Stomach (tissue), 4 donors: ENCODE results near the gene MSH6.

Experiments
- POLR2AphosphoS5 ChIP-seq, 3 donors: sonication (generic); formaldehyde crosslinking; IDR thresholded peaks; one replicate each; pipeline ENCODE4 v1.6.1; 2016; ENCODE audit warnings: antibody characterized with exemption in 3 of 3
- TF ChIP-seq, protein P1 (sequence below), 7 experiments: fragments of 450-650 bp in 4 of 7; fragments of 200-600 bp in 3 of 7; sonication (generic) in 3 of 7; IDR thresholded peaks; one replicate each; pipeline ENCODE4 v1.5.1; 2016 to 2019; ENCODE audit warnings: antibody characterized with exemption in 7 of 7, control low read depth in 2 of 7, mild to moderate bottlenecking in 1 of 7

DNA sequence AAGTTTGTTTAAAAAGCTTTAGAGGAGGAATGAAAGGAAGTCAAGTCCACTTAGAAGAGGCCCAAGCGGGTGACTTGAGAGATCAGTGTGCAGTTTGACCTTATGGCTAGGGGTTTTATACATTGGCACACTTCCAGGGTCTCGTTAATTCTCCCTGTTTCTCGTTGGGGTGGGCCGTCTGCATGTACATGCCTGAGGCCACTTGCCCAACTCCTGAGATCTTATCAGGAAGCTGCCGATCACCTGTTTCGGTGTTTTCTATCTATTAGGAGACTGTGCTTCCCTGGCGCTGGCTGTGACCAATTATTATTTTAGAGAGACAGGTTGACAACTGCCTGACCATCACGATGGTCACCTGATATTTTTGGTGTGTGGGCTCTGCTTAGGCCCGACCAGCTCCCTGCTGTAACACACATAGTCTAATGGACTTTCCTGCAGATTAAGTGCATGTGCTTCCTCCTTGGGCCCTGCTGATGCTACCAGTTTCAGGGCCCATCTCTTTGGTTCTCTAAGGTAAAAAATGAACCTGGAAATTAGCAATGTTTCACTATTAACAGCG lies 31.0 kb upstream of the MSH6 start:
- TF ChIP-seq, protein P1, sequence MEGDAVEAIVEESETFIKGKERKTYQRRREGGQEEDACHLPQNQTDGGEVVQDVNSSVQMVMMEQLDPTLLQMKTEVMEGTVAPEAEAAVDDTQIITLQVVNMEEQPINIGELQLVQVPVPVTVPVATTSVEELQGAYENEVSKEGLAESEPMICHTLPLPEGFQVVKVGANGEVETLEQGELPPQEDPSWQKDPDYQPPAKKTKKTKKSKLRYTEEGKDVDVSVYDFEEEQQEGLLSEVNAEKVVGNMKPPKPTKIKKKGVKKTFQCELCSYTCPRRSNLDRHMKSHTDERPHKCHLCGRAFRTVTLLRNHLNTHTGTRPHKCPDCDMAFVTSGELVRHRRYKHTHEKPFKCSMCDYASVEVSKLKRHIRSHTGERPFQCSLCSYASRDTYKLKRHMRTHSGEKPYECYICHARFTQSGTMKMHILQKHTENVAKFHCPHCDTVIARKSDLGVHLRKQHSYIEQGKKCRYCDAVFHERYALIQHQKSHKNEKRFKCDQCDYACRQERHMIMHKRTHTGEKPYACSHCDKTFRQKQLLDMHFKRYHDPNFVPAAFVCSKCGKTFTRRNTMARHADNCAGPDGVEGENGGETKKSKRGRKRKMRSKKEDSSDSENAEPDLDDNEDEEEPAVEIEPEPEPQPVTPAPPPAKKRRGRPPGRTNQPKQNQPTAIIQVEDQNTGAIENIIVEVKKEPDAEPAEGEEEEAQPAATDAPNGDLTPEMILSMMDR (IDR thresholded peaks at IDR 0.05), result no peak
- TF ChIP-seq POLR2AphosphoS5 (IDR thresholded peaks at IDR 0.05), result no peak
